ENCODE data around the gene STK39. TPM values are rescaled to one million over a fixed set of nuclear protein-coding genes. Genes with fewer than 3 reads are reported as not detected.

STK39 gene
- total RNA-seq, 1 experiment from 2014 or later: 22.1 TPM

DNA sequence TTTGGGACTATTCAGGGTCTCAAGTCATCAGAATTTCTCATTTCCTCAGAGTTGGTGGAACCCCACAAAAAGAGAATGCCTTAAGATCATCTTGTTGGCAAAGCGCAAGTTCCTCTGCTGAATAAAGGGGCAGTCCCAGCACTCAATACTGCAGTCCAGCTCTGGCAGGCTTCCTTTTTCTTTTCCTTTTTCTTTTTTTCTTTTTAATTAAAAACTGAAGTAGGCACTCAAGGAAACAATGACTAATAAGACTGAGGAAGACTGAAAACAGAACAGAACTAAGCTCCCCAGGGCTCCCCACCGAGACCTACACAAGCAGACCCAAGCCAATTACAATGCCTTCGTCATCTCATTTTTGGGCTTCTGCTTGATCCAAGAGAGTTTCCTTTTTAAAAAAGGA lies 82.0 kb downstream of the STK39 start:
- Histone ChIP-seq H3K79me2 (ENCODE audit: insufficient read depth, low read length) (peaks cover 2% of the 10 kb centered on the region; the same call in 1 of the 2 replicates), H3T11ph (ENCODE audit: low read length) (no peak overlapping the region), H3K4ac (ENCODE audit: low read depth, low read length) (no peak overlapping the region), H3K9me3 (ENCODE audit: control insufficient read depth, low read depth, low read length) (no peaks in the 10 kb centered on the region), H3K23me2 (ENCODE audit: insufficient read length, low read depth, low read length, poor library complexity, severe bottlenecking) (no peaks in the 10 kb centered on the region), H2AK5ac (ENCODE audit: insufficient read length, low read length) (no peak overlapping the region), H4K91ac (ENCODE audit: insufficient read length, low read depth, low read length) (no peak overlapping the region), H4K20me1 (ENCODE audit: control insufficient read depth, insufficient read depth, insufficient read length) (no peaks in the 10 kb centered on the region), H4K5ac (ENCODE audit: insufficient read length, low read depth, low read length) (no peak overlapping the region), H2BK120ac (ENCODE audit: low read depth, low read length, poor library complexity, severe bottlenecking) (no peak overlapping the region), H3K14ac (ENCODE audit: insufficient read depth, low read length) (no peak overlapping the region), H3K27me3 (ENCODE audit: insufficient read depth, low read length) (no peaks in the 10 kb centered on the region), H2BK12ac (ENCODE audit: insufficient read length, low read depth, low read length) (no peak overlapping the region), H2AFZ (ENCODE audit: low read length) (no peak overlapping the region), H3K27ac (ENCODE audit: insufficient read length, low read depth, low read length) (no peak overlapping the region), H3K4me2 (ENCODE audit: insufficient read depth, insufficient read length, low read length) (no peak overlapping the region), H3K9ac (ENCODE audit: extremely low read depth, insufficient read length, low read length) (no peak overlapping the region), H3K18ac (ENCODE audit: insufficient read length, low read depth, low read length) (no peak overlapping the region), H2BK20ac (ENCODE audit: low read depth, low read length, poor library complexity, severe bottlenecking) (no peak overlapping the region), H3K79me1 (ENCODE audit: insufficient read depth, low read depth, low read length, poor library complexity, severe bottlenecking) (no peaks in the 10 kb centered on the region), H3K23ac (ENCODE audit: insufficient read length, low read depth, low read length) (no peak overlapping the region), H3K56ac (ENCODE audit: insufficient read length, low read depth, low read length) (no peak overlapping the region), H2BK15ac (ENCODE audit: low read depth, low read length) (no peak overlapping the region), H2BK5ac (ENCODE audit: insufficient read length, low read length) (no peak overlapping the region), H4K8ac (replicated peaks; ENCODE audit: insufficient read length, low read depth, low read length) (no peak overlapping the region), H3K4me1 (ENCODE audit: insufficient read depth, low read length) (peaks cover 2% of the 10 kb centered on the region; the same call in 1 of the 2 replicates)
- DNase-seq: no peak
- Mint-ChIP-seq H3K4me1 (peaks cover 29 to 40% of the 10 kb centered on the region in 2 experiments), H3K9me3 (no peaks in the 10 kb centered on the region), H3K27ac (peak overlapping the region in 2 of 3 experiments; percentile 26 to 87; a peak in 4 of 7 replicates), H3K4me3 (no peak overlapping the region), H3K27me3 (ENCODE audit: low read depth) (no peaks in the 10 kb centered on the region), H3K36me3 (ENCODE audit: insufficient read depth in 1 of 3, low read depth in 3 of 3) (peaks cover 0 to 10% (median 7%) of the 10 kb centered on the region in 3 experiments; a peak in 3 of 7 replicates)
- TF ChIP-seq, protein P1, sequence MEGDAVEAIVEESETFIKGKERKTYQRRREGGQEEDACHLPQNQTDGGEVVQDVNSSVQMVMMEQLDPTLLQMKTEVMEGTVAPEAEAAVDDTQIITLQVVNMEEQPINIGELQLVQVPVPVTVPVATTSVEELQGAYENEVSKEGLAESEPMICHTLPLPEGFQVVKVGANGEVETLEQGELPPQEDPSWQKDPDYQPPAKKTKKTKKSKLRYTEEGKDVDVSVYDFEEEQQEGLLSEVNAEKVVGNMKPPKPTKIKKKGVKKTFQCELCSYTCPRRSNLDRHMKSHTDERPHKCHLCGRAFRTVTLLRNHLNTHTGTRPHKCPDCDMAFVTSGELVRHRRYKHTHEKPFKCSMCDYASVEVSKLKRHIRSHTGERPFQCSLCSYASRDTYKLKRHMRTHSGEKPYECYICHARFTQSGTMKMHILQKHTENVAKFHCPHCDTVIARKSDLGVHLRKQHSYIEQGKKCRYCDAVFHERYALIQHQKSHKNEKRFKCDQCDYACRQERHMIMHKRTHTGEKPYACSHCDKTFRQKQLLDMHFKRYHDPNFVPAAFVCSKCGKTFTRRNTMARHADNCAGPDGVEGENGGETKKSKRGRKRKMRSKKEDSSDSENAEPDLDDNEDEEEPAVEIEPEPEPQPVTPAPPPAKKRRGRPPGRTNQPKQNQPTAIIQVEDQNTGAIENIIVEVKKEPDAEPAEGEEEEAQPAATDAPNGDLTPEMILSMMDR (conservative IDR thresholded peaks at IDR 0.05): no peak
- WGBS (ENCODE audit: extremely low coverage, insufficient read length, low lambda C conversion rate): no CpG with 5 or more reads among the region's 3 CpGs
